Measurements from ENCODE around the gene SAPCD1. TPM values are rescaled to one million over a fixed set of nuclear protein-coding genes. Genes with fewer than 3 reads are reported as not detected.
A peak's percentile ranks its signal among the peaks of the same experiment; 100 is the strongest.

SAPCD1 gene
- total RNA-seq, 8 experiments from 2014 or later = 0.87 to 8.0 (median 2.7) TPM

GRCh38 chr6:31734247-31734820, 28.1 kb upstream of the SAPCD1 start:
- in situ Hi-C loops (cut with MboI; ENCODE audit: low pct_unique_long_range_greater_than_20kb in 2 of 9, low sequenced_read_pairs in 9 of 9, unreplicated experiment in 9 of 9) = no loop called here
- ATAC-seq (replicated peaks in 6 of 8) = no peak
- Histone ChIP-seq H3K4me1 (replicated peaks in 1 of 2) (peaks cover 43 to 47% of the 10 kb centered on the region in 2 donors), H3K4me3 (peak overlapping the region in 4 of 5 donors; percentile 43 to 69 (median 60)), H3K27ac (peak overlapping the region in 1 of 2 donors; percentile 86)
- 8 to 40% (median 20%) methylated on average over 2 of the region's 2 CpGs; no CpG with 5 or more reads in 7 of the 10 experiments for WGBS, 10 experiments

GRCh38 chr6:31734821-31735406, 27.5 kb upstream of the SAPCD1 start:
- H3K27ac ChIP-seq = peak overlapping the region; percentile 44 to 86
- H3K4me1 ChIP-seq (replicated peaks in 1 of 2) = peaks cover 45 to 47% of the 10 kb centered on the region in 2 donors
- WGBS, 10 experiments = 0% methylated on average over 1 to 7 of the region's 18 CpGs; no CpG with 5 or more reads in 5 of the 10 experiments
- H3K4me3 ChIP-seq = peak overlapping the region; percentile 24 to 69 (median 57)
- peak; percentile 6 to 48 (median 28) for ATAC-seq (replicated peaks in 6 of 8)
- in situ Hi-C loops (cut with MboI; ENCODE audit: low pct_unique_long_range_greater_than_20kb in 2 of 9, low sequenced_read_pairs in 9 of 9, unreplicated experiment in 9 of 9) = no loop called here

GRCh38 chr6:31736021-31736767, 26.3 kb upstream of the SAPCD1 start, which contains the start of gene CLIC1:
TSS of gene CLIC1 (minus strand) at chr6:31736530. CDS start at chr6:31736300, 230 bp downstream.
- WGBS, 10 experiments = 0 to 20% (median 8%) methylated on average over 1 to 2 of the region's 24 CpGs; no CpG with 5 or more reads in 7 of the 10 experiments
- in situ Hi-C loops (cut with MboI; ENCODE audit: low pct_unique_long_range_greater_than_20kb in 2 of 9, low sequenced_read_pairs in 9 of 9, unreplicated experiment in 9 of 9) = no loop called here
- H3K4me1 ChIP-seq (replicated peaks in 1 of 2) = peaks cover 40 to 43% of the 10 kb centered on the region in 2 donors
- H3K27ac ChIP-seq = peak within 1 kb of the TSS; percentile 79 to 86
- ATAC-seq (replicated peaks in 6 of 8) = peak; percentile 13 to 49 (median 38)
- peak within 1 kb of the TSS; percentile 24 to 69 (median 57) for H3K4me3 ChIP-seq

- Histone ChIP-seq H3K4me1 (replicated peaks in 1 of 2) (peaks cover 40 to 43% of the 10 kb centered on the region in 2 donors), H3K4me3 (peak overlapping the region; percentile 24 to 69 (median 57)), H3K27ac (peak overlapping the region; percentile 79 to 86)
- 7 to 100% (median 34%) methylated on average over 1 to 6 of the region's 10 CpGs; no CpG with 5 or more reads in 2 of the 10 experiments for WGBS, 10 experiments
- no peak for ATAC-seq (replicated peaks in 6 of 8)
- in situ Hi-C loops (cut with MboI; ENCODE audit: low pct_unique_long_range_greater_than_20kb in 2 of 9, low sequenced_read_pairs in 9 of 9, unreplicated experiment in 9 of 9) = no loop called here
These were observed 25.6 kb upstream of the SAPCD1 start for GRCh38 chr6:31736768-31737314.

- WGBS, 10 experiments = 17 to 87% (median 60%) methylated on average over 4 to 7 of the region's 7 CpGs; no CpG with 5 or more reads in 2 of the 10 experiments
These were observed 25.0 kb upstream of the SAPCD1 start for GRCh38 chr6:31737315-31737990.

GRCh38 chr6:31737991-31738979, 24.2 kb upstream of the SAPCD1 start:
- in situ Hi-C loops (cut with MboI; ENCODE audit: low pct_unique_long_range_greater_than_20kb in 2 of 9, low sequenced_read_pairs in 9 of 9, unreplicated experiment in 9 of 9) = no loop called here
- ATAC-seq (replicated peaks in 6 of 8) = no peak
- Histone ChIP-seq H3K4me1 (replicated peaks in 1 of 2) (peaks cover 40 to 43% of the 10 kb centered on the region in 2 donors), H3K27ac (peak overlapping the region; percentile 79 to 86), H3K4me3 (peak overlapping the region in 2 of 5 donors; percentile 1 to 57)
- WGBS, 10 experiments = 0 to 49% (median 25%) methylated on average over 1 to 5 of the region's 6 CpGs; no CpG with 5 or more reads in 2 of the 10 experiments

More at GRCh38 chr6:31737315-31737990, 25.0 kb upstream of the SAPCD1 start:
- in situ Hi-C loops (cut with MboI; ENCODE audit: low pct_unique_long_range_greater_than_20kb in 2 of 9, low sequenced_read_pairs in 9 of 9, unreplicated experiment in 9 of 9) = no loop called here
- Histone ChIP-seq H3K4me3 (peak overlapping the region in 3 of 5 donors; percentile 1 to 69 (median 57)), H3K4me1 (replicated peaks in 1 of 2) (peaks cover 40 to 43% of the 10 kb centered on the region in 2 donors), H3K27ac (peak overlapping the region; percentile 79 to 86)
- peak in 3 of 8 experiments; percentile 9 to 22 (median 17) for ATAC-seq (replicated peaks in 6 of 8)

- ATAC-seq (replicated peaks in 6 of 8) = peak; percentile 76 to 94 (median 90)
- Histone ChIP-seq H3K4me1 (replicated peaks in 1 of 2) (peaks cover 32 to 35% of the 10 kb centered on the region in 2 donors), H3K27ac (peak within 1 kb of the TSS in 1 of 2 donors; percentile 86), H3K4me3 (peak within 1 kb of the TSS; percentile 45 to 73 (median 51))
- in situ Hi-C loops (cut with MboI; ENCODE audit: low pct_unique_long_range_greater_than_20kb in 2 of 9, low sequenced_read_pairs in 9 of 9, unreplicated experiment in 9 of 9) = no loop called here
- WGBS, 10 experiments = 0 to 7% (median 0%) methylated on average over 1 to 19 of the region's 58 CpGs; no CpG with 5 or more reads in 4 of the 10 experiments
These were observed 22.6 kb upstream of the SAPCD1 start, which contains the start of gene MSH5 for GRCh38 chr6:31739639-31740396. TSS of gene MSH5 (plus strand) at chr6:31740005. CDS start at chr6:31740467, 462 bp downstream.

- H3K4me3 ChIP-seq = peak overlapping the region; percentile 45 to 73 (median 51)
- peak overlapping the region in 1 of 2 donors; percentile 71 for H3K27ac ChIP-seq
- in situ Hi-C loops (cut with MboI; ENCODE audit: low pct_unique_long_range_greater_than_20kb in 2 of 9, low sequenced_read_pairs in 9 of 9, unreplicated experiment in 9 of 9) = no loop called here
- peaks cover 31 to 32% of the 10 kb centered on the region in 2 donors for H3K4me1 ChIP-seq (replicated peaks in 1 of 2)
- 0 to 51% (median 28%) methylated on average over 1 to 15 of the region's 29 CpGs; no CpG with 5 or more reads in 3 of the 10 experiments for WGBS, 10 experiments
- no peak for ATAC-seq (replicated peaks in 6 of 8)
These were observed 21.8 kb upstream of the SAPCD1 start for GRCh38 chr6:31740397-31741223.

GRCh38 chr6:31741815-31742214, 20.6 kb upstream of the SAPCD1 start:
- WGBS, 10 experiments = 61 to 100% (median 100%) methylated on average over 1 to 2 of the region's 2 CpGs; no CpG with 5 or more reads in 5 of the 10 experiments
- Histone ChIP-seq H3K4me1 (replicated peaks in 1 of 2) (peaks cover 21 to 29% of the 10 kb centered on the region in 2 donors), H3K27ac (no peak overlapping the region), H3K4me3 (no peak overlapping the region)
- in situ Hi-C loops (cut with MboI; ENCODE audit: low pct_unique_long_range_greater_than_20kb in 2 of 9, low sequenced_read_pairs in 9 of 9, unreplicated experiment in 9 of 9) = no loop called here
- no peak for ATAC-seq (replicated peaks in 6 of 8)

- in situ Hi-C loops (cut with MboI; ENCODE audit: low pct_unique_long_range_greater_than_20kb in 2 of 9, low sequenced_read_pairs in 9 of 9, unreplicated experiment in 9 of 9) = no loop called here
- no peak overlapping the region for H3K27ac ChIP-seq
- H3K4me3 ChIP-seq = no peak overlapping the region
- WGBS, 10 experiments = 70 to 100% (median 94%) methylated on average over 1 to 3 of the region's 3 CpGs; no CpG with 5 or more reads in 2 of the 10 experiments
- ATAC-seq (replicated peaks in 6 of 8) = no peak
- H3K4me1 ChIP-seq (replicated peaks in 1 of 2) = peaks cover 11 to 18% of the 10 kb centered on the region in 2 donors
These were observed 19.6 kb upstream of the SAPCD1 start for GRCh38 chr6:31742894-31743293.
